KBM-7 (cell line): ENCODE measurements around the gene MAST3.
A peak's percentile ranks its signal among the peaks of the same experiment; 100 is the strongest.

Experiments
- DNase-seq: peaks from one replicate; pipeline ENCODE4 v3.0.0-alpha.2; 2015
- in situ Hi-C: fragments of 300-500 bp; cut with MboI; formaldehyde crosslinking; loops from 2 replicates; pipeline ENCODE4 v1.14.3; 2020; ENCODE audit warnings: low sequenced_read_pairs, low pct_unique_long_range_greater_than_20kb, mixed read lengths

Gene MAST3

GRCh38 chr19:18194554-18195238 is 97.1 kb downstream of the MAST3 start:
- in situ Hi-C loops = no loop called here
- DNase-seq = peak; percentile 50

GRCh38 chr19:18196511-18196845 is 98.9 kb downstream of the MAST3 start:
- in situ Hi-C loops = no loop called here
- DNase-seq = no peak

DNA sequence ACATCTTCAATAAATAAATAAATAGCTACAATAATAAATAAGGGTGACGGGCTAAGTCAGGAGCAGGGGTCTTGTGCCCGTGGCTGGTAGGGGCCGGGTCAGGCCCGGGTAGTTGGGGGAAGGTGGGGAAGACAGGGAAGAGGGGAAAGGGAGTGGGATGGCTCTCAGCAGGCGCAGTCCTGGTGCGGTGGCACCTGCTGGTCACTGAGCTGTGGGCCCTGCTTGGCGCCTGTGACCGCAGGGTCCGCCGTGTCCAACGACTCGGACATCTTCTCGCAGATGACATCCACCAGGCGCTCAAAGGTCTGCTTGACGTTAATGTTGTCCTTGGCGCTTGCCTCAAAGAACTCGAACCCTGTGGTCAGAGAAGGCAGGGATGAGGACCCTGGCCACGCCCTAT is 99.7 kb downstream of the MAST3 start:
- no peak for DNase-seq
- in situ Hi-C loops = no loop called here

DNA sequence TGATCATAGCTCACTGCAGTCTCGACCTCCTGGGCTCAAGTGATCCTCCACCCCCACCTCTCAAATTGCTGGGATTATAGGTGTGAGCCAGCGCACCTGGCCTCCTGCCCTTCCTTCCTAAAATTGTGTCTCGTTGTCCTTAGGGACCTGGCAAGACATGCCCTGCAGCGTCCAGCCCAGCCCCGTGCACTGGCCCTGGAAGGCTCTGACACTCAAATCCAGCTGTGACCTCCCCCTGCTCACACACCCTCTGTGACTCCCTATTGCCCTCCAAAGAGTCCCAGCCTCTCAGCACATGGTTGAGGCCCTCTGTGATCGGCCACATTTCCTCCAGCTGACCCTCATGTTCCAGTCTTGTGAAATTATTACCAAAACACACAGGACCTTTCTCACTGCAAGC is 100.4 kb downstream of the MAST3 start:
- in situ Hi-C loops = no loop called here

DNA sequence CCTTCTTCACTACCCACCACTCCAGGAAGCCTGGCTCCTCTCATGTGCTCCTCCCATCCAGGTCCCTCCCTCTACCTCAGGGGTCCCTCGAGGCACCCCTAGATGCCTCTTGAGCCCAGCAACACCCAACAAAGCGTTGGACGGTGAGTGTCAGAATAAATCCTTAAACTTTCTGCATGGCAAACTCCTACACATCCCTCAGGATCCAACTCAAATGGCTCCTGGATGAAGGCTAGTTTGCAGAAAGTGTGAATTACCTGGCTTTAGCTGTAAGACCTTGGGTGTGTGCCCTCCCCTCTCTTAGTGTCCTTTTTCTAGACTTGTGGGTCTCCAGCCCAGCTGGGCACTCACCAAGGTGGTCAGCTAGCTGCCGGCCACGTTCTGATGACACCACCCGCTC is 100.8 kb downstream of the MAST3 start:
- in situ Hi-C loops = no loop called here
- DNase-seq = no peak

More for the DNA sequence above, 100.4 kb downstream of the MAST3 start:
- DNase-seq = no peak
